HCT116 (cell line): Measurements from ENCODE around the gene PRMT3. TPM values are rescaled to one million over a fixed set of nuclear protein-coding genes. Genes with fewer than 3 reads are reported as not detected.

Source experiments
- ATAC-seq: fragments of 200-7000 bp; cut with Tn5 transposase; 2 replicates; pipeline ENCODE4 v1.9.1; 2020; ENCODE audit warnings: mild to moderate bottlenecking, moderate library complexity
- BruUV-seq: library from RNA; stranded (reverse); fragments of 400-500 nt; replicated peaks from 2 replicates; lab custom pipeline; 2021; lab: Mats Ljungman, UMichigan
- CTCF ChIA-PET: fragments of 300-600 bp; sonication (Branson Sonifier 250); formaldehyde crosslinking; loops from one replicate; lab custom pipeline; 2021; ENCODE audit warnings: antibody characterized with exemption; lab: Charles Lee
- POLR2A ChIA-PET: fragments of 300-600, 350-600 bp; sonication (Branson Sonifier 250); formaldehyde crosslinking; loops from one replicate; lab custom pipeline; 2021; ENCODE audit warnings: antibody characterized with exemption; lab: Charles Lee
- RAD21 ChIA-PET, 2 experiments: fragments of 300-600 bp; sonication (Branson Sonifier 250); formaldehyde crosslinking; loops; one replicate each; lab custom pipeline; 2023; ENCODE audit warnings: low total read pairs in 2 of 2; ENCODE audit not compliant: uncharacterized antibody in 2 of 2, unreplicated experiment in 2 of 2, low non-redundant PET in 1 of 2; lab: Charles Lee
- DNase-seq: peaks from one replicate; pipeline ENCODE4 v3.0.0-alpha.2; 2010; ENCODE audit warnings: low read depth, low spot score
- H2AFZ ChIP-seq: fragments of 200-600 bp; shearing (Covaris generic), sonication (generic); 2 replicates; pipeline ENCODE4 v1.6.1; 2017; ENCODE audit warnings: low read depth, mixed run types, mixed read lengths, antibody characterized with exemption, low read length; ENCODE audit not compliant: poor library complexity, severe bottlenecking
- H3K27ac ChIP-seq: 2 replicates; pipeline ENCODE4 v1.5.1; 2012; ENCODE audit warnings: low read depth, low read length
- H3K27me3 ChIP-seq: fragments of 200-600 bp; sonication (generic); 2 replicates; pipeline ENCODE4 v1.6.1; 2016; ENCODE audit warnings: mixed run types, low read length, mixed read lengths; ENCODE audit not compliant: insufficient read depth
- H3K36me3 ChIP-seq, 2 experiments: fragments of 200-500 bp in 1 of 2; fragments of 200-600 bp in 1 of 2; sonication (Bioruptor generic) in 1 of 2; sonication (generic) in 1 of 2; 2 replicates each; pipeline versions ENCODE4 v1.5.1 to v1.6.1; 2014 to 2016; ENCODE audit warnings: low read length in 2 of 2, inconsistent platforms in 1 of 2, mixed read lengths in 1 of 2, mixed run types in 1 of 2; ENCODE audit not compliant: insufficient read depth in 2 of 2, control insufficient read depth in 1 of 2
- H3K4me1 ChIP-seq, 2 experiments: fragments of 200-600 bp in 1 of 2; sonication (generic) in 1 of 2; 2 replicates each; pipeline versions ENCODE4 v1.5.1 to v1.6.1; 2012 to 2017; ENCODE audit warnings: low read length in 2 of 2, inconsistent platforms in 1 of 2, mild to moderate bottlenecking in 1 of 2, mixed read lengths in 1 of 2, mixed run types in 1 of 2, moderate library complexity in 1 of 2; ENCODE audit not compliant: insufficient read depth in 2 of 2, control insufficient read depth in 1 of 2
- H3K4me2 ChIP-seq: fragments of 200-600 bp; sonication (generic); 2 replicates; pipeline ENCODE4 v1.6.1; 2017; ENCODE audit warnings: mixed run types, low read length, mixed read lengths
- H3K4me3 ChIP-seq, 2 experiments: fragments of 200-600 bp in 1 of 2; sonication (generic) in 1 of 2; replicated peaks in 1 of 2; 2 replicates each; pipeline ENCODE4 v1.5.1; 2011 to 2016; ENCODE audit warnings: low read length in 2 of 2, control low read depth in 1 of 2, low read depth in 1 of 2, mild to moderate bottlenecking in 1 of 2, mixed read lengths in 1 of 2, mixed run types in 1 of 2
- H3K79me2 ChIP-seq: fragments of 200-600 bp; sonication (generic); 2 replicates; pipeline ENCODE4 v1.6.1; 2017; ENCODE audit warnings: mild to moderate bottlenecking, mixed run types, low read length, moderate library complexity, mixed read lengths; ENCODE audit not compliant: insufficient read depth
- H3K9ac ChIP-seq: fragments of 200-600 bp; sonication (generic); 2 replicates; pipeline ENCODE4 v1.6.1; 2016; ENCODE audit warnings: low read length, mixed read lengths
- H3K9me2 ChIP-seq: fragments of 200-600 bp; sonication (generic), shearing (Covaris generic); 2 replicates; pipeline ENCODE4 v1.6.1; 2017; ENCODE audit warnings: mixed run types, mild to moderate bottlenecking, moderate library complexity; ENCODE audit not compliant: insufficient read depth
- H3K9me3 ChIP-seq, 2 experiments: fragments of 200-500 bp in 1 of 2; fragments of 200-600 bp in 1 of 2; sonication (Bioruptor generic) in 1 of 2; sonication (generic) in 1 of 2; 2 replicates each; pipeline ENCODE4 v1.6.1; 2014 to 2017; ENCODE audit warnings: low read length in 2 of 2, mixed read lengths in 2 of 2, inconsistent platforms in 1 of 2, low read depth in 1 of 2, mild to moderate bottlenecking in 1 of 2, mixed run types in 1 of 2, moderate library complexity in 1 of 2; ENCODE audit not compliant: control insufficient read depth in 1 of 2, insufficient read depth in 1 of 2
- H4K20me1 ChIP-seq: fragments of 200-600 bp; sonication (generic), shearing (Covaris generic); 2 replicates; pipeline ENCODE4 v1.6.1; 2017; ENCODE audit warnings: mixed run types, mild to moderate bottlenecking, moderate library complexity; ENCODE audit not compliant: insufficient read depth
- CBX3 ChIP-seq: IDR thresholded peaks from 2 replicates; pipeline ENCODE4 v1.6.1; 2012; ENCODE audit warnings: low read depth
- CEBPB ChIP-seq: IDR thresholded peaks from 2 replicates; pipeline ENCODE4 v1.6.1; 2012; ENCODE audit warnings: low read depth
- EGR1 ChIP-seq: IDR thresholded peaks from 2 replicates; pipeline ENCODE4 v1.6.1; 2012; ENCODE audit warnings: low read depth
- EZH2 ChIP-seq: fragments of 200-600 bp; sonication (generic); IDR thresholded peaks from 2 replicates; pipeline ENCODE4 v1.6.1; 2017; ENCODE audit warnings: antibody characterized with exemption, mixed run types
- EZH2phosphoT487 ChIP-seq: fragments of 200-600 bp; IDR thresholded peaks from 2 replicates; pipeline ENCODE4 v1.6.1; 2018; ENCODE audit warnings: antibody characterized with exemption, borderline replicate concordance
- FOSL1 ChIP-seq: IDR thresholded peaks from 2 replicates; pipeline ENCODE4 v1.6.1; 2012; ENCODE audit warnings: low read depth
- JUND ChIP-seq: IDR thresholded peaks from 2 replicates; pipeline ENCODE4 v1.6.1; 2012
- REST ChIP-seq: IDR thresholded peaks from 2 replicates; pipeline ENCODE4 v1.6.1; 2012; ENCODE audit warnings: low read depth
- SRF ChIP-seq: IDR thresholded peaks from 2 replicates; pipeline ENCODE4 v1.6.1; 2012; ENCODE audit warnings: low read depth
- TCF7L2 ChIP-seq: IDR thresholded peaks from 2 replicates; pipeline ENCODE4 v1.7.0; 2011; ENCODE audit warnings: borderline replicate concordance, inconsistent platforms; ENCODE audit not compliant: insufficient read depth, insufficient read length; ENCODE audit errors: extremely low read depth
- ZNF274 ChIP-seq: fragments of 200-500 bp; sonication (Bioruptor generic); IDR thresholded peaks from 2 replicates; pipeline ENCODE4 v1.6.1; 2014; ENCODE audit warnings: mild to moderate bottlenecking, low read depth, low read length, inconsistent platforms
- intact Hi-C: fragments of 100-400 bp; cut with micrococcal nuclease; formaldehyde crosslinking; loops from 2 replicates; pipeline ENCODE4 v1.10.0; 2022
- total RNA-seq: library from RNA; stranded (reverse); gene quantifications from one replicate; pipeline ENCODE4 v1.2.1, GENCODE V29; 2021; ENCODE audit not compliant: unreplicated experiment
- TF ChIP-seq, protein P1 (sequence below): IDR thresholded peaks from 2 replicates; pipeline ENCODE4 v1.6.1; 2011; ENCODE audit warnings: mild to moderate bottlenecking, low read length, moderate library complexity; ENCODE audit not compliant: insufficient replicate concordance; ENCODE audit errors: extremely low read depth
- TF ChIP-seq, protein P2 (sequence below), 3 experiments: fragments of 200-600 bp in 1 of 3; sonication (generic) in 1 of 3; IDR thresholded peaks in 2 of 3; conservative IDR thresholded peaks in 1 of 3; 2 replicates each; pipeline ENCODE4 v1.5.1; 2012 to 2017; ENCODE audit warnings: low read depth in 2 of 3, low read length in 2 of 3, antibody characterized with exemption in 1 of 3, borderline replicate concordance in 1 of 3, control low read depth in 1 of 3, mild to moderate bottlenecking in 1 of 3, mixed read lengths in 1 of 3, mixed run types in 1 of 3, moderate library complexity in 1 of 3; ENCODE audit not compliant: insufficient read depth in 1 of 3
- TF ChIP-seq, protein P3 (sequence below): IDR thresholded peaks from 2 replicates; pipeline ENCODE4 v1.6.1; 2012

PRMT3 gene
- total RNA-seq, 1 experiment from 2014 or later: 24.3 TPM

DNA sequence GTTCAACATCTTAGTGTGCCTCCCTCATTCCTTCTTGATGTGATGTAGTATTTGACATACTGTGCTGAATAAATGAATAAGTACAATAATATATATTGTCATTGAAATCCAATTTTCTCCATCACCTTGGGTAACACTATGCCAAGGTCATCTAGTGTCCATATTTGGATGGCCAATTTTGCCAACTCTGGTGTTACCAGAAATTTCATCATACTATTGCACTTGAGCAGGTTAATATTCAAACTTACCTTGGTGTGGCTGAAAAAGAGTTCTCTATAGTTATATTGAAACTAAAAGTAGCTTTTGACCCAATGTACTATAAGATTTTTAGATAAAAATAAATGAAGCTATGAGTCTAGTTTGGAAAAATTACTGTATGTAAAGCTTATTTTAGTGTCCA is 113.7 kb downstream of the PRMT3 start:
- Histone ChIP-seq H2AFZ (no peak overlapping the region), H3K9me2 (no peaks in the 10 kb centered on the region), H3K9ac (no peak overlapping the region), H3K27ac (no peak overlapping the region), H3K4me2 (no peak overlapping the region), H3K4me1 (no peaks in the 10 kb centered on the region), H3K4me3 (no peak overlapping the region), H3K27me3 (no peaks in the 10 kb centered on the region), H4K20me1 (no peaks in the 10 kb centered on the region), H3K9me3 (no peaks in the 10 kb centered on the region), H3K79me2 (no peaks in the 10 kb centered on the region), H3K36me3 (no peaks in the 10 kb centered on the region)
- ChIA-PET POLR2A (no interaction called here), RAD21 (no interaction called here), CTCF (no interaction called here)
- no peak for ATAC-seq
- intact Hi-C loops: no loop called here
- no peak for DNase-seq
- TF ChIP-seq EZH2phosphoT487: no peak
- peak; percentile 53; the same call in 1 of the 2 replicates for TF ChIP-seq SRF
- TF ChIP-seq, protein P1, sequence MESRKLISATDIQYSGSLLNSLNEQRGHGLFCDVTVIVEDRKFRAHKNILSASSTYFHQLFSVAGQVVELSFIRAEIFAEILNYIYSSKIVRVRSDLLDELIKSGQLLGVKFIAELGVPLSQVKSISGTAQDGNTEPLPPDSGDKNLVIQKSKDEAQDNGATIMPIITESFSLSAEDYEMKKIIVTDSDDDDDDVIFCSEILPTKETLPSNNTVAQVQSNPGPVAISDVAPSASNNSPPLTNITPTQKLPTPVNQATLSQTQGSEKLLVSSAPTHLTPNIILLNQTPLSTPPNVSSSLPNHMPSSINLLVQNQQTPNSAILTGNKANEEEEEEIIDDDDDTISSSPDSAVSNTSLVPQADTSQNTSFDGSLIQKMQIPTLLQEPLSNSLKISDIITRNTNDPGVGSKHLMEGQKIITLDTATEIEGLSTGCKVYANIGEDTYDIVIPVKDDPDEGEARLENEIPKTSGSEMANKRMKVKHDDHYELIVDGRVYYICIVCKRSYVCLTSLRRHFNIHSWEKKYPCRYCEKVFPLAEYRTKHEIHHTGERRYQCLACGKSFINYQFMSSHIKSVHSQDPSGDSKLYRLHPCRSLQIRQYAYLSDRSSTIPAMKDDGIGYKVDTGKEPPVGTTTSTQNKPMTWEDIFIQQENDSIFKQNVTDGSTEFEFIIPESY: no peak
- peak; percentile 57 for TF ChIP-seq CEBPB
- TF ChIP-seq EGR1: no peak
- no TSS peak for BruUV-seq

DNA sequence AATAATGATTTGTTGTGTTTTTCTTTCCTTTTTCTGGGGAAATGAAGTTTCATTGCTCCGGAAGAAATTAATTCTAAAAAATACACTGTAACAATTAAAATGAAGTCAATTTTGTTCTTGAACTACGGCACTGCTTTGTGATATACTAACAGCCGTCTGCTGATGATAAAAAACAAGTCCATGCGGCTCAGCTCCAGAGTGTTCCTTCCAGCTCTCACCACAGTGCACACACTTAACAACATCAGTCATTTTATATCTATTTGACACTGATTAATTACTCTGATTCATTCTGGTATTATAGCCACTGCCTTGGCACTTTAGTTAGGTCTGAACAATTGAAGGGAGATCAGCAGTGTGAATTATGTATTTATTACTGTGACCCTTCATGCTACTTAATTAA is 114.5 kb downstream of the PRMT3 start:
- POLR2A ChIA-PET: no interaction called here
- no peak overlapping the region for H3K4me3 ChIP-seq
- RAD21 ChIA-PET: no interaction called here
- BruUV-seq: no TSS peak
- intact Hi-C loops: no loop called here
- no peak overlapping the region for H2AFZ ChIP-seq
- H4K20me1 ChIP-seq: no peaks in the 10 kb centered on the region
- no peaks in the 10 kb centered on the region for H3K4me1 ChIP-seq
- H3K27ac ChIP-seq: no peak overlapping the region
- H3K4me2 ChIP-seq: no peak overlapping the region
- no peaks in the 10 kb centered on the region for H3K79me2 ChIP-seq
- DNase-seq (no peak), ATAC-seq (no peak)
- H3K27me3 ChIP-seq: no peaks in the 10 kb centered on the region
- H3K9ac ChIP-seq: no peak overlapping the region
- CTCF ChIA-PET: no interaction called here
- H3K36me3 ChIP-seq: no peaks in the 10 kb centered on the region
- H3K9me3 ChIP-seq: no peaks in the 10 kb centered on the region
- H3K9me2 ChIP-seq: no peaks in the 10 kb centered on the region
- TF ChIP-seq CBX3 (no peak), ZNF274 (no peak), JUND (no peak), TCF7L2 (no peak), FOSL1 (no peak), REST (no peak), EZH2 (no peak)
- TF ChIP-seq, protein P2, sequence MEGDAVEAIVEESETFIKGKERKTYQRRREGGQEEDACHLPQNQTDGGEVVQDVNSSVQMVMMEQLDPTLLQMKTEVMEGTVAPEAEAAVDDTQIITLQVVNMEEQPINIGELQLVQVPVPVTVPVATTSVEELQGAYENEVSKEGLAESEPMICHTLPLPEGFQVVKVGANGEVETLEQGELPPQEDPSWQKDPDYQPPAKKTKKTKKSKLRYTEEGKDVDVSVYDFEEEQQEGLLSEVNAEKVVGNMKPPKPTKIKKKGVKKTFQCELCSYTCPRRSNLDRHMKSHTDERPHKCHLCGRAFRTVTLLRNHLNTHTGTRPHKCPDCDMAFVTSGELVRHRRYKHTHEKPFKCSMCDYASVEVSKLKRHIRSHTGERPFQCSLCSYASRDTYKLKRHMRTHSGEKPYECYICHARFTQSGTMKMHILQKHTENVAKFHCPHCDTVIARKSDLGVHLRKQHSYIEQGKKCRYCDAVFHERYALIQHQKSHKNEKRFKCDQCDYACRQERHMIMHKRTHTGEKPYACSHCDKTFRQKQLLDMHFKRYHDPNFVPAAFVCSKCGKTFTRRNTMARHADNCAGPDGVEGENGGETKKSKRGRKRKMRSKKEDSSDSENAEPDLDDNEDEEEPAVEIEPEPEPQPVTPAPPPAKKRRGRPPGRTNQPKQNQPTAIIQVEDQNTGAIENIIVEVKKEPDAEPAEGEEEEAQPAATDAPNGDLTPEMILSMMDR (IDR thresholded peaks at IDR 0.05 in 2 of 3, conservative IDR thresholded peaks at IDR 0.05 in 1 of 3; ENCODE audit: borderline replicate concordance in 1 of 3, insufficient read depth in 1 of 3, low read depth in 2 of 3, low read length in 2 of 3): no peak
- TF ChIP-seq, protein P3, sequence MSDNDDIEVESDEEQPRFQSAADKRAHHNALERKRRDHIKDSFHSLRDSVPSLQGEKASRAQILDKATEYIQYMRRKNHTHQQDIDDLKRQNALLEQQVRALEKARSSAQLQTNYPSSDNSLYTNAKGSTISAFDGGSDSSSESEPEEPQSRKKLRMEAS: no peak
